NT2/D1 (cell line): ENCODE results near the gene C2orf72.
"Not testable (repeated sequence)": the region's sequence is repeated elsewhere in the genome, so short reads cannot be mapped to it uniquely, and the experiment has no call there.

ENCODE experiments used
- DNase-seq: peaks from one replicate; pipeline ENCODE4 v3.0.0-alpha.2; 2011; ENCODE audit warnings: low read depth, low spot score
- H3K27me3 ChIP-seq: 2 replicates; pipeline ENCODE4 v1.6.0; 2011; ENCODE audit warnings: mild to moderate bottlenecking; ENCODE audit not compliant: insufficient read length, insufficient read depth
- H3K36me3 ChIP-seq: 2 replicates; pipeline ENCODE4 v1.6.1; 2011; ENCODE audit warnings: mild to moderate bottlenecking, low read length, mixed read lengths; ENCODE audit not compliant: insufficient read depth, insufficient read length
- H3K4me1 ChIP-seq: 2 replicates; pipeline ENCODE4 v1.5.1; 2011; ENCODE audit not compliant: insufficient read depth, insufficient read length
- H3K4me3 ChIP-seq: 2 replicates; pipeline ENCODE4 v1.5.1; 2011; ENCODE audit warnings: low read depth; ENCODE audit not compliant: insufficient read length
- H3K9ac ChIP-seq: 2 replicates; pipeline ENCODE4 v1.6.0; 2011; ENCODE audit warnings: low read depth; ENCODE audit not compliant: insufficient read length
- H3K9me3 ChIP-seq: 2 replicates; pipeline ENCODE4 v1.5.1; 2011; ENCODE audit warnings: mild to moderate bottlenecking, low read length; ENCODE audit not compliant: insufficient read depth
- SUZ12 ChIP-seq: IDR thresholded peaks from 2 replicates; pipeline ENCODE4 v1.6.1; 2011; ENCODE audit not compliant: insufficient read length, insufficient read depth; ENCODE audit errors: extremely low read depth
- YY1 ChIP-seq: IDR thresholded peaks from 2 replicates; pipeline ENCODE4 v1.6.1; 2011; ENCODE audit not compliant: insufficient read length, insufficient read depth
- ZNF274 ChIP-seq: IDR thresholded peaks from 2 replicates; pipeline ENCODE4 v1.6.1; 2011; ENCODE audit warnings: mild to moderate bottlenecking, low read depth, low read length

C2orf72 gene

DNA sequence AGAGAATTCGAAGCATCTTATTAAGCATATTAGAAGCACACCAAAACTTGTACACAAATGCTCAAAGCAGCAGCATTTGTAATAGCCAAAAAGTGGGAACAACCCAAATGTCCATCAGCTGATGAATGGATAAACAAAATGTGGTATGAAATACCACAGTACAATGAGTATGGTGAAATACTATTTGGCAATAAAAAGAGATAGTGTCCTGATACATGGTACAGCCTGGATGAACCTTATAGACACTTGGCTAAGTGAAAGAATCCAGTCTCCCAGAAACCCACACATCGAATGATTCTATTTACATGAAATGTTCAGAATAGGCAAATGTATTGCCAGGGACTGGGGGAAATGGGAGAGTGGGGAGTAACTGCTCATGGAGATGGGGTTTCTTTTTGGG, 38.4 kb upstream of the C2orf72 start:
- Histone ChIP-seq H3K4me1 (no peaks in the 10 kb centered on the region), H3K36me3 (no peaks in the 10 kb centered on the region), H3K27me3 (no peaks in the 10 kb centered on the region), H3K4me3 (no peak overlapping the region), H3K9ac (no peak overlapping the region), H3K9me3 (no peaks in the 10 kb centered on the region)
- DNase-seq: no peak
- no peak for TF ChIP-seq SUZ12
- TF ChIP-seq YY1: no peak
- TF ChIP-seq ZNF274: no peak

DNA sequence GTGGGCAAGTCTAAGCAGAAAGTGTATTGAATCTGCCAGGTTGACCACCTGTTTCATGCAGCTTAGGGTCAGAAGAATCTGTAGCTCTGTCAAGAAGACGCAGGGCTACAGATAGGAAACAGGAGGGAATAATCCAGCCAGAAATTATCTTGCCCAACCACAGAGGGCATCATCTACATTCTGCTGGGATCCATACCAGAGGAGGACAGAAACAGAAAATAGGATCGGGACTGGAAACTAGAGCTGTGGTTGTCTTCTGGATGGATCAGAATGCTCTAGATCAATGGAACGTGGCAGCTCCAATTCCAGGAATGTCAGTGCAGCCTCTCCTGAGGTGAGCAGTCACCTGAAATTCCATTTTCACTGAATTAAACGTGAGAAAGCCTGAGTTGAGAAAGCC, 37.8 kb upstream of the C2orf72 start:
- H3K36me3 ChIP-seq: no peaks in the 10 kb centered on the region
- no peak overlapping the region for H3K9ac ChIP-seq
- no peak for TF ChIP-seq YY1
- no peak for TF ChIP-seq ZNF274
- no peak for TF ChIP-seq SUZ12
- no peaks in the 10 kb centered on the region for H3K27me3 ChIP-seq
- no peaks in the 10 kb centered on the region for H3K4me1 ChIP-seq
- no peak for DNase-seq
- H3K9me3 ChIP-seq: no peaks in the 10 kb centered on the region
- H3K4me3 ChIP-seq: no peak overlapping the region

DNA sequence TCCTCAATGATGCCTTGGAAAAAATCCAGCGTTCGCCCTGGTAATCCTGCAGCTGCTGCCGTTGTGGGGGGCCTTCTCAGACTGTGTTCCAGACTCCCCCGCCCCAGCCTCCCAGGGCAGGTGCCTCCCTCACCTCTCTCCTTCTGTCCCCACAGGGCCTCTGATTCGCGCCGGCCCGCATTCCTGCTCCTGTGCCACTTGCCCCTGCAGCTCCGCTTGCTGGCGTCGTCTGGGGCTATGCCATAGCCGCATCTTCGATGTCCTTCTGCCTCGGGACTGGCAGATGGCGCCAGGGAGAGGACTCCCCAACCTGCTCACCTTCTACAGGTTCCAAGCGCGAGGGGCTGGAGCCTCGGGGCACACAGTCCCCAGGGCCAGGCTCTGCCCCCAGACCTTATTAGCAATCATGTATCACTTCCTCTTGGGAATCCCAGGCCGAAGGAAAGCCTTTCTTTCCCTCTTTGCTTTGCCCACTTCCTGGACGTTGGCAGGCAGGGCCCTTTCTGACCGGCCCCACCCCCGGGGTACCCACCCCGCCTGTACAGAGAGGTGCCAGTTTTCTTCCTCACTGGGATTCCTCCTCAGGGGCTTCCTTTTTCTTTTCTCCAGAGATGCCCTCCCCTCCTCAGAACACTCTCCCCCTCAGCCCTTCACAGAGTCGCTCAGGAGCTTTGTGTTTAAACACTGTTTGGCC, 37.0 kb upstream of the C2orf72 start:
- Histone ChIP-seq H3K27me3 (no peaks in the 10 kb centered on the region), H3K4me3 (no peak overlapping the region), H3K4me1 (no peaks in the 10 kb centered on the region), H3K9me3 (no peaks in the 10 kb centered on the region), H3K9ac (no peak overlapping the region), H3K36me3 (no peaks in the 10 kb centered on the region)
- TF ChIP-seq SUZ12 (no peak), ZNF274 (no peak), YY1 (no peak)
- DNase-seq: no peak

DNA sequence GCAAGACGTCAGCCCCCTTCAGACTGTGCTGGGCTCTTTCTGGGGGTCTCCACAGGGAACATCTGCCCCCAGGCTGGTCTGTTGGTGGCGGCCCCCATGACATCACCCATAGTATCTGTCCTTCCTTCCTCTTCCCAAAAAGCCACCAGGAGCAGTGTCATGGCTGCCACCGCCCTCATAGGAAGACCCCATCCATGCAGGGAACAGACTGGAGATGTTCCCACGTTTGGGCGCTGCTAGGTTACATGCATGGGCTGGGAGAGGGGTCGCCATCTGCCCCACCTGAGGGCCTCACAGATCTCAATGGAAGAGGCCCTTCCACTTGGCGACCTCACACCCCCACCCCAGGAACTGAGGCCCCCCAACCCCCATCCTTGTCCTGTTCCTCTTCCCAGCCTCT, 36.3 kb upstream of the C2orf72 start:
- Histone ChIP-seq H3K4me3 (no peak overlapping the region), H3K4me1 (no peaks in the 10 kb centered on the region), H3K27me3 (no peaks in the 10 kb centered on the region), H3K9me3 (no peaks in the 10 kb centered on the region), H3K9ac (no peak overlapping the region), H3K36me3 (no peaks in the 10 kb centered on the region)
- TF ChIP-seq YY1 (no peak), ZNF274 (no peak), SUZ12 (no peak)
- DNase-seq: no peak

DNA sequence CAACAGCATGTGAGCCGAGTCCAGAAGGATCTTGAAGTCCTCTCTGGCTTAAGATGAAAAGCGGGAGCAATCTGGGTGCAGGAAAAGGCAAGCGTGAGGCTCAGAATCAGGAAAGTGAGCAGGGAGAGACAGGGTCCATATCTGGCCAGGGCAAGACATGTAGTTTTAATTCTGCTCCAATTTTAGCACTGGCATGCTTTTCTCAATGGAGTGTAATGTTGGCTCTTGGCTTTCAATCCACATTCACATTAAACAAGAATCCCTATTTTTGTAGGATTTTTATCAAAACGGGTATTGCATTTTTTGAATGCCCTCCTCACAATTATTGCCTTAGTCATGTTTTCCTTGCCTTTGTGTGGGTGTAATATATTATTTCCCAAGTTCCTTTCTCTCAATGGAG, 35.4 kb upstream of the C2orf72 start:
- TF ChIP-seq ZNF274: no peak
- no peak for TF ChIP-seq SUZ12
- no peak for TF ChIP-seq YY1
- no peak overlapping the region for H3K9ac ChIP-seq
- no peaks in the 10 kb centered on the region for H3K9me3 ChIP-seq
- H3K36me3 ChIP-seq: no peaks in the 10 kb centered on the region
- H3K4me3 ChIP-seq: no peak overlapping the region
- no peaks in the 10 kb centered on the region for H3K4me1 ChIP-seq
- DNase-seq: no peak
- H3K27me3 ChIP-seq: no peaks in the 10 kb centered on the region

DNA sequence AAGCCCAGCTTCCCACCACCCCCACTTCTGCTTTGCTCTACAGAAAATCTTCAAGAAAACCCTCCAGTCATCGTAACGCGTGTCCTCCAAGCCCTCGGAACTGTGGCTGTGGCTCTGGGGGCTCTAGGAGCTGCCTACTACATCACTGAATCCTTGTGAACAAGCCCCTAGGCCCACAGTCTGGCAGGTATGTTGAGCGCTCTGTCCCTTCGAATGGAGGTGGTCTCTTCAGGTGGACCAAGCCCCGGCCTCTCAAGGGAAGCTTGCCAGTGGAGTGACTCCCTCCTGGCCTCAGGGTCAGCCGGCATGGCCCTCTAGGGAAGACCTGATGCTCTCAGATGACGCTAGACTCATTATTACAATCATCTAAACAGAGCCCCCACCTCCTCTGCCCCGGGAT, 34.7 kb upstream of the C2orf72 start:
- DNase-seq: no peak
- Histone ChIP-seq H3K9ac (no peak overlapping the region), H3K27me3 (no peaks in the 10 kb centered on the region), H3K36me3 (no peaks in the 10 kb centered on the region), H3K4me3 (no peak overlapping the region), H3K9me3 (no peaks in the 10 kb centered on the region), H3K4me1 (no peaks in the 10 kb centered on the region)
- TF ChIP-seq ZNF274 (no peak), SUZ12 (no peak), YY1 (no peak)

DNA sequence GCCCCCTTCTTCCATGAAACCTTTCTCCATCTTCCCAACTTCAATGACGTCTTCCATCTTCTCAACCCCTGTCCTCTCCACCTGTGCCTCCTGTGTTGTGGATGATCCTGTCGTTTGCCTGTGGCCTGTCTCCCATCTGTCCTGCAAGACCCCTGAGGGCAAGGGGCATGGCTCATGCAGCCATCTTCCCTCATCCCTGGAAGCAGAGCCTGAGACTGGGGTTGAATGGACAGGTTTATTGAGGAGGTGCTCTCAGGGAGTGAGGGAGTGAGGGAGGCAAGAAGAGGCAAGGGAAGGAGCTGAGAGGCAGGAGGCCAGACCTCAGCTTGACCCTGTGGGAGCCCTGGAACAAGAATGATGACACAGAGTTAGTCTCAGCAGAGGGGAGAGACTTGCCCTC, 34.1 kb upstream of the C2orf72 start:
- TF ChIP-seq SUZ12 (no peak), YY1 (no peak), ZNF274 (no peak)
- H3K27me3 ChIP-seq: no peaks in the 10 kb centered on the region
- no peaks in the 10 kb centered on the region for H3K9me3 ChIP-seq
- peaks cover 3% of the 10 kb centered on the region for H3K4me1 ChIP-seq
- H3K4me3 ChIP-seq: no peak overlapping the region
- H3K36me3 ChIP-seq: no peaks in the 10 kb centered on the region
- H3K9ac ChIP-seq: no peak overlapping the region
- DNase-seq: no peak

DNA sequence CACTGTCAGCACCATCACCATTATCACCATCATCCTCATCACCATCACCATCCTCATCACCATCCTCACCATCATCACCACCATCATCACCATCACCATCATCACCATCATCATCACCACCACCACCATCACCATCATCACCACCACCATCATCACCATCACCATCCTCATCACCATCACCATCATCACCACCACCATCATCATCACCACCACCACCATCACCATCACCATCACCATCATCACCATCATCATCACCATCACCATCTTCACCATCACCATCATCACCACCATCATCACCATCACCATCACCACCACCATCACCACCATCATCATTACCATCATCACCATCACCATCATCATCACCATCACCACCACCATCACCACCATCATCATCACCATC, 32.4 kb upstream of the C2orf72 start:
- H3K4me1 ChIP-seq, H3K27me3 ChIP-seq, H3K4me3 ChIP-seq, H3K9ac ChIP-seq, H3K36me3 ChIP-seq, DNase-seq, H3K9me3 ChIP-seq: not testable (repeated sequence)
